HG02642 (cell line): Measurements from ENCODE around the gene NYAP2.

Experiments
- ATAC-seq: cut with Tn5 transposase; IDR thresholded peaks from one replicate; pipeline ENCODE4 v1.9.1; 2021; ENCODE audit warnings: mild to moderate bottlenecking; ENCODE audit not compliant: unreplicated experiment, poor library complexity

NYAP2 gene

DNA sequence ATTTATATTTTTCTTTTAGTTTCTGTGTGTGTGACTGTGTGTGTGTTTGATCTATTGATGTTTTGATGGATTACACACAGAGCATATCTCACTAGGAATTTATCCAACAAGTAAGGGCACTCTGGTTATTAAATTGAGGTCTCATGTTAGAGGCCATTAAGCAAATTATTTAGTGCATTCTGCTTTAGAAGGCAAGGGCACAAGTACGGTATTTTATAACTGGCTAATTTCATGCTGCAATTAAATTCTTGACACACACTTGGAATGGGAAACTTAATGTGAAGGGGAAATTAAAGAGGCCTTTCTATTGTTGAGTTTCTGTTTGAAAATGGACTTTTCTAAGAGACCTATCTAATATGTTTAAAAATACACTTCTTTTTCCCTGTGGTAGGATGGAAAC, 25.8 kb downstream of the NYAP2 start:
- no peak for ATAC-seq

DNA sequence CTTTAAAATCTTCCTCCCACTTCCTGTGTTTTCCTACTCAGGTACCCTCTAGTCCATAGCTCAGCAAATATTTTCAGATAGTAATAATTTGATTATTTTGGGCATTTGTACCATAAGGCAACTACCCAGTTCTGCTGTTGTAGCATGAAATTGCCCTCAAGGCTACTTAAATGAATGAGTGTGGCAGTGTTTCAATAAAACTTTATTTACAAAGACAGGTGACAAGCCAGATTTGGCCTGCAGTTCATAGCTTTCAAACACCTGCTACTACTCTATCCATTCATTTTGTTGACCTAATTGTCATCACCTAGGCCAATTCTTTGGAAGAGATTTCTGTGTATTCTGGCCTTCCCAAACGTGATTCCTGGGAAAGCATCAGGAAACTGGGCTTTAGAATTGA, 28.9 kb downstream of the NYAP2 start:
- no peak for ATAC-seq

- no peak for ATAC-seq
These were observed 30.2 kb downstream of the NYAP2 start for GRCh38 chr2:225429717-225430116.

- no peak for ATAC-seq
These were observed 31.8 kb downstream of the NYAP2 start for GRCh38 chr2:225431105-225431863.

GRCh38 chr2:225434014-225434413, 34.5 kb downstream of the NYAP2 start:
- no peak for ATAC-seq

GRCh38 chr2:225437319-225437718, 37.8 kb downstream of the NYAP2 start:
- ATAC-seq = no peak

- no peak for ATAC-seq
These were observed 38.7 kb downstream of the NYAP2 start for GRCh38 chr2:225438248-225438647.

DNA sequence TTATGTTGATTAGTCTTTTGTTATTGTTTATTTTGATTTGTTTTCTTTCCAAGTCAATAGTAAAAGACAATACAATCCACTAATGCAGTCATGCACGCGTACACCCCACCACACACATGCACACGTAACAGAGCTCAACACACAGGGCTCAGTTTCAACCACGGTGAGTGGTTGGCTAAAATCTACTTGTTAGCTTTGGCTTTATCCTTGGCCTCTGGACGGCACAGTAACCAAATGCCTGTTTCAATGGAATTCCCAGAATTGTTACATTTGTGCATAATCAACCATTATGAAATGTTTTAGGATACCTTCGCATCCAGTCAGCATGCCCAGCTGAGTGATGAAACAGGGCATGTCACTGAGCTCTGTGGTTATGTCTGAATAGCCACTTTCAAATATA, 53.2 kb downstream of the NYAP2 start:
- ATAC-seq = no peak

DNA sequence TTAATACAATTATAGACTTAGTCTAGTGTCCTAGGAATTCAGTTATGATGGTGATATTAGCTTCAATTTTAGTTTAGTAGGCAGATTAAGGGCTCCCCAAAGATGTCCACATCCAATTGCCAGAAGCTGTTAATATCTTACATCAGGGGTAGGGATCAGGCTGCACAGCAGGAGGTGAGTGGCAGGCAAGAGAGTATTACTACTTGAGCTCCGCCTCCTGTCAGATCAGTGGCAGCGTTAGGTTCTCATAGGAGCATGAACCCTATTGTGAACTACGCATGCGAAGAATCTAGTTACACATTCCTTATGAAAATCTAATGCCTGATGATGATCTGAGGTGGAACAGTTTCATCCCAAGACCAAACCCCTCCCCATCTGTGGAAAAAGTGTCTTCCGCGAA, 54.9 kb downstream of the NYAP2 start:
- no peak for ATAC-seq

GRCh38 chr2:225456619-225457260, 57.2 kb downstream of the NYAP2 start:
- no peak for ATAC-seq

DNA sequence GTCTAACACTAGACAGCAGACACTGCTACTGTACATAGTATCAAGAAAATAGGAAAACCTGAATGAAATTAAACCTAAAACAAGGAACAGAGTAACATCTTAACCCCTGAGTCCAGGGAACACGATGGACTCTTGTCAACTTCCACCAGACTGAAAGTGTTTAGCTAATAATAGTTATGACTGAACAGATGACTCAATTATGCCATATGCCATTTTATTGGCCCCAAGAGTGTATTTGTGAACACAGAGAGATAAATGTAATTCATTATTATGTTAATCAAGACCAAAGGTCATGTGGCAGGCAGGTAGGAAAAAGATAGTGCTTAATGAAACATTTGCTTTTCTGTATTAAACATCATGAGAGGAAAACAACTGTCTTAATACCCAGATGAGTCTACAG, 58.0 kb downstream of the NYAP2 start:
- ATAC-seq = no peak

DNA sequence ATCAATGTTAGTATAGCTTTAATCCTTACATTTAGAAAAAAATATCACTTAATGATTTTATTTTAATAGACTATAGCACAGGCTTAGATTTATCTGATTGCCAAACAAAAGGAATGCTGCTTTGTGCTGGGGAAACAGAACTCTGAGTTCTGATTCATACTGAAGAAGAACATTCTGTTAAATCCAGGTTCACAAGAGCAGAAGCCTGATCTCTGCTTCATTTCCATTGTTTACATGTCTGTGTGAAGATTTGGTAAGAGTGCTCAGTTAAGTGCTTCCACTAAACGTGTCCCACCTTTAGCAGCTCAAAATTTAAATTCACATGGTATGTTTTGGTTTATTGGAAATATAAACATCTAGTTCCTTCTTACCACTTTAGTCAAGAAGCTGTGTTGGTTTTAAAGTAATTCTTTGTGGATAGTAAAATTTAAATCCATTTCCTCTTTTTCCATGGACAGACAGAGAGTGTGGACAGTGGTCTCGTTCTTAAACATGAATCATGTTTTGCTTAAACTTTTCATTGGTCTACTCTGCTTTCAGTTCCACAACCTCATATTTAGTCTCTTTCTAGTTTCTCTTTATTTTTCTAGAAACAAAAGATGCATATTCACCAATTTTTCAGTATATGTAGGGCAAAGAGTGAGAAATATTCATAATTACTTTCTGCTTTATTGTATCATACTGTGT, 59.1 kb downstream of the NYAP2 start:
- no peak for ATAC-seq

GRCh38 chr2:225462417-225462816, 62.9 kb downstream of the NYAP2 start:
- ATAC-seq = no peak

DNA sequence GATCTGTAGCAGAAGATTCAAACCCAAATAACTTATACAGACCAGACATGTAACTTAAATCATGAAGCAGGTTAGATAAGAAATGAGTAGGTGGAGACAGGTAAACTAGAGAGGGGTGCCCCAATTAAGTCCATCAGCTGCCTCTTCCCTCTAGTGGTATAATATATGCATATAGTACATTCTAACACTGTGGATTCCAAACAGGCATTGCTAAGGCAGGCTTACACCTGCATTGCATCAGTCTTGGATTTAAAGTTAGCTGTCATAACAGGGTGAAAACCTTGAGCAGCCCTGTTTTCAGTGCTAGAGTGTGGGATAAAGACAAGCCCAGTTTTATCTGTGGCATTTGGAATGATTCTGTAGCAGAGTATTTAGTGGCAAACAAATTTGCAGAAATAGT, 63.4 kb downstream of the NYAP2 start:
- ATAC-seq = no peak

GRCh38 chr2:225463449-225463848, 63.9 kb downstream of the NYAP2 start:
- no peak for ATAC-seq

DNA sequence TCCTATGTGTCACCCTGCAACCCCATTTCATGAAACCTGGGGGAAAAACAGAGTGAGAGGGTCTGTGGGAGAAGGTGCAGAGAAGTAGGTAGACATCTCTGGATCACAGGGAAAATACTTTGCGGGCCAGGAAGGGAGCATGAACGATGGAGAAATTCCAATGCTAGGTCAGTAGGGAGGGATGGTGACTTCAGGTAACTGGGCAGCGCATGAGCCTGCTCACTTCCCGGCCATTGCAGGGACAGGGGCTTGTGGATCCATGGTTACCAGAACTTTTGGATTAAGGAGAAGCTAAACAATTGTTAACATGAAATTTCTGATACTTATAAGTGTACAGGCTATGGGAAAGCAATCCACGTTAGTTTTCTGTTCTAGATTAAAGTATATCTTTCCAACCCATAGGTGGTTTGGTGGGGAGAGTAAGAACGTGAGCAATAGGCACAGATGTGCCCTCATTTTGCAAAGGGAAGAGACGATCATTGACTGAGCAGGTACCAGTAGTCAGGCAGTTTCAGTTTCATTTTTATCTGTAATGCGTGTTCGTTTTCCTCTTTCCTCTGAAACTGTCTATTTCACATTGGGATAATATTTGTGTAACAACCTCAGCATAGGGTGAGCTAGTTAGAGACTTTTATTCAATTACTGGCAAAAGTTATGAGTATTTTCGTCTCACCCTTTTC, 65.0 kb downstream of the NYAP2 start:
- peak; percentile 71 for ATAC-seq

DNA sequence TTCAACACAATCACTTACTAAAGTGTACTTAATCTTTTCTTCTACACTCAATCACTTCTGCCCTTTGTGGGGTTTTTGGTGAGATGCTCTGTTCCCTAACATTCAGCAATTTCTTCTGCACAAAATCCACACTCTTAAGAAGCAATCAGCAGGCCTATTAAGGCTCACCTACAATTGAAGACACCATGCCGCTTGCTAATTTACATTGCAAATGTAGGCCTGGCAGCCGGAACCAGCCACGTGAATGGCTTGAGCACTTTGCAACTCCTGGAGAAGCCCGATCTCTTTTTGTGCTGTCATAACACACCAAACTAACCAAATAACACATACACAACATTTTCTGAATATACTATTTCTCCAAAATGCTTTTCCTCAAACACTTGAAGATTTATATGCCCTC, 66.3 kb downstream of the NYAP2 start:
- no peak for ATAC-seq

DNA sequence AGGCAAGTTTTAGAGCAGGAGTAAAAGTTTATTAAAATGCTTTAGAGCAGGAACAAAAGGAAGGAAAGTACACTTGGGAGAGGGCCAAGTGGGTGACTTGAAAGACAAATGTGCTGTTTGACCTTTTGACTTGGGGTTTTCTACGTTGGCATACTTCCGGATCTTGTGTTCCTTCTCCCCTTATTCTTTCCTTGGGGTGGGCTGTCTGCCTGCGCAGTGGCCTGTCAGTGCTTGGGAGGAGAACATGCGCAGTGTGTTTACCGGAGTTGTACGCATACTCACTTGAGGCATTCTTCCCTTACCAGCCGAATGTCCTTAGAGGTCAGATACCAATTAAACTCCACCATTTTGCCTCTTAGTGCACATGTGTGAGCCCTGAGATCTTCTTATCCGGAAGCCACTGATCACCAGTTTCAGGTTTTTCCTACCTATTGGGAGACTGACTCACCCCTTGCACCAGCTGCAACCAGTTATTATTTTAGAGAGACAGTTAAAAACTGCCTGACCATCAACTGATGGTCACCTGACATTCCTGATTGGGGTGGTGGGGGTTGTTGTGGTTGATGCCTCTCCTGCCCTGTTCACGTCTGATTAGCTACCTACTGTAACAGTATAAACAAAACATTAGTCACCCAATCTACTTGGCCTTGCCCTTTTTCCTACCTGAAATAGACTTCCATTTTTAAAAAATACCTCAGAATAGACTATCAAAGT, 67.5 kb downstream of the NYAP2 start:
- no peak for ATAC-seq

DNA sequence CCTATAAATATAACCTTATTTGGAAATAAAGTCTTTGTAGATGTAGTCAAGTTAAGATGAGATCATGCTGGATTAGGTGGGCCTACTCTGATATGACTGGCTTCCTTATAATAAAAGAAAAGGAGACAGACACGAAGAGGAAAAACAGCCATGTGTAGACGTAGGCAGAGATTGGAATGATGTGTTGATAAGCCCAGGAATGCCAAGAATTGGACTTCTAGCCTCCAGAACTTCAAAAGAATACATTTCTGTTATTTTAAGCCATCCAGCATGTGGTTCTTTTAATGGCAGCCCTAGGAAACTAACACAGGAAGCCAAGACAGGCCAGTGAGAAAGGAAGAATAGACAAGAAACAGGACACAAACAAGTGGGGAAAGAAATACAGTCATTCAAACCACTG, 68.6 kb downstream of the NYAP2 start:
- no peak for ATAC-seq

DNA sequence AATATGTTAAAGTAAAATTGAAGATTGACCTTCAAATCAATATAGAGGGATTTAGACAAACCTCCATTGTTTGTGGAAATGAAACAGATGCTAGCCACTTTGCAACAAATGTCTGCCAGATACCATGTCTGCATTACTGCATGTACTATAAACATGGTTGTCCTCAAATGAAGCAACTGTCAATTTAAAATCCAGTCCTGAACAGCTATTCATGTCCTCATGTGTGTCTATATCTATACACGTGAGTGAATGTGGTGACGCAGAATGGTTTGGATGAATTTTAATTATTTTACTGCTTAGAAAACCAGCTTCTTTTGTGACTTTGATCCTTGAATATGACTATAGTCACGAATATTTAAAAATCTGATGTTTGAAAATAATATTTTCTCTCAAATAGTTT, 71.5 kb downstream of the NYAP2 start:
- no peak for ATAC-seq
